H54 (cell line): ENCODE measurements around the gene TMCO4.
A peak's percentile ranks its signal among the peaks of the same experiment; 100 is the strongest.
"Not testable (repeated sequence)": the region's sequence is repeated elsewhere in the genome, so short reads cannot be mapped to it uniquely, and the experiment has no call there.

Experiments
- DNase-seq: peaks from one replicate; pipeline ENCODE4 v3.0.0; 2011; ENCODE audit warnings: low spot score, mixed read lengths; ENCODE audit not compliant: insufficient read length
- FAIRE-seq: peaks from 3 replicates; lab custom pipeline; 2011; peaks lifted over from hg19 to GRCh38; lab: Jason Lieb, UNC
- POLR2A ChIP-seq: IDR thresholded peaks from 2 replicates; pipeline ENCODE4 v1.6.1; 2011; ENCODE audit warnings: low read depth, mild to moderate bottlenecking, low read length

The TMCO4 gene

DNA sequence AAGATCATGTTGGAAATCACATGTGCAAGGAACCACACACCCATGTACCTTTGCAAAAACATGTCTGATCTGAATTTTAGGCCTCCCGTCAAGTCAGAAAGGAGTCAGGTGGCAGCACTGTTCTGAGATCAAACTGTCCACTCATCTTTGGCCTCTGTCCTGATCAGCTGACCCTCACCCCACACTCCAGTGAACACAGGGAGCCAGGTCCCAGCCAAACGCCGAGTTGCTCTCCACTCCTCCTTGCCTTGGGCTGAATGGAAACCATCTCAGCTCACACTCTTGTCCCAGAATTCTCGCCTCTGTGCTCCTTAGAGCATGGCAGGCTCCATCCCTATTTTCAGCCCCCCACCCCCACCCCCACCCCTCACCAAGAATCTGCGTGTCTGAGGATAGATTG is 20.0 kb upstream of the TMCO4 start:
- no peak for TF ChIP-seq POLR2A
- FAIRE-seq, result no peak
- no peak for DNase-seq

DNA sequence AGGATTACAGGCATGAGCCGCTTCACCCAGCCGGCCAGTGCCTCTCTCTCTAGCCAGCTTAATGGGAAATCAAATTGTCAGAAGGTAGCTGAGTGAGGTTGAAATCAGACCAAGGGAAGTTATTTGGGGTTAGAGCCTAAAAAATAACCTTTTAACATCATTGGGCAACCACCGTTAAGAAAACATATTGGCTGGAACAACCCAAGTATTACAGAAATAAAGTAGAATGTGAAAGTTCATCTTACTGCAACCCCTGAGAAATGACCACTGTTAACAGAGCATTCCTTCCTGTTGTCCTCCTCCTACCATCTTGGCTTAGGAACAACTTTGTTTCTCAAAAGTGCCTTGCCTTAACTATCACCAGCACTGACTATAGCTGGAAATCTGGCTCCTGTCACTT is 18.6 kb upstream of the TMCO4 start:
- FAIRE-seq, result no peak
- TF ChIP-seq POLR2A, result no peak

DNA sequence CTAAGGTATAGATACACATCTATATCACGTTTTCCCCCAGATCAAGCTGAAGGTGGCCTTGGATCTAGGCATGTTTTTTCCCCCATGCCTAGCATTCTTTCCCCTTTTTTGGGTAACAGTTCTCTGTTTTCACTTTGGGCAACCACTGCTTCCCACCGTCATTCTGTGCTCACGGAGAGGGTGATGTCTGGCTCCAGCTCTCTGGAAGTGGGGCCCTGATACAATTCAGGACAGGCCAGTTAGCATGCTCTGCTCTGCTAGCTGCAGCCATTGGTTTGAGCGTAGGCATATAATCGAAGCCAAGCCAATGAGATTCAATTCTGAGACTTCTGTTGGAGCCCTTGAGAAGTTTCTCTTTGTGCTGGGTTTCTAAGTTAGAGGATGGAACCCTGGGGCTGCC is 17.4 kb upstream of the TMCO4 start:
- no peak for DNase-seq
- TF ChIP-seq POLR2A, result no peak
- FAIRE-seq, result no peak

More for the DNA sequence above, 18.6 kb upstream of the TMCO4 start:
- no peak for DNase-seq

DNA sequence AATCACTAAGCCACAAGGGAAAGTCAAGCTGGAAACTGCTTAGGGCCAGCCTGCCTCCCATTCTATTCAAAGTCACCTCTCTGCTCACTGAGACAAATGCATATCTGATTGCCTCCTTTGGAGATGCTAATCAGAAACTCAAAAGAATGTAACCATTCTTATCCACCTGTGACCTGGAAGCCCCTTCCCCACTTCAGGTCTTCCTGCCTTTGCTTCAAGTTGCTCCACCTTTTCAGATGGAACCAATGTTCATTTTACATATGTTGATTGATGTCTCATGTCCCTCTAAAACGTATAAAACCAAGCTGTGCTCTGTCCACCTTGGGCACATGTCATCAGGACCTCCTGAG is 17.0 kb upstream of the TMCO4 start:
- not testable (repeated sequence) for FAIRE-seq, DNase-seq

DNA sequence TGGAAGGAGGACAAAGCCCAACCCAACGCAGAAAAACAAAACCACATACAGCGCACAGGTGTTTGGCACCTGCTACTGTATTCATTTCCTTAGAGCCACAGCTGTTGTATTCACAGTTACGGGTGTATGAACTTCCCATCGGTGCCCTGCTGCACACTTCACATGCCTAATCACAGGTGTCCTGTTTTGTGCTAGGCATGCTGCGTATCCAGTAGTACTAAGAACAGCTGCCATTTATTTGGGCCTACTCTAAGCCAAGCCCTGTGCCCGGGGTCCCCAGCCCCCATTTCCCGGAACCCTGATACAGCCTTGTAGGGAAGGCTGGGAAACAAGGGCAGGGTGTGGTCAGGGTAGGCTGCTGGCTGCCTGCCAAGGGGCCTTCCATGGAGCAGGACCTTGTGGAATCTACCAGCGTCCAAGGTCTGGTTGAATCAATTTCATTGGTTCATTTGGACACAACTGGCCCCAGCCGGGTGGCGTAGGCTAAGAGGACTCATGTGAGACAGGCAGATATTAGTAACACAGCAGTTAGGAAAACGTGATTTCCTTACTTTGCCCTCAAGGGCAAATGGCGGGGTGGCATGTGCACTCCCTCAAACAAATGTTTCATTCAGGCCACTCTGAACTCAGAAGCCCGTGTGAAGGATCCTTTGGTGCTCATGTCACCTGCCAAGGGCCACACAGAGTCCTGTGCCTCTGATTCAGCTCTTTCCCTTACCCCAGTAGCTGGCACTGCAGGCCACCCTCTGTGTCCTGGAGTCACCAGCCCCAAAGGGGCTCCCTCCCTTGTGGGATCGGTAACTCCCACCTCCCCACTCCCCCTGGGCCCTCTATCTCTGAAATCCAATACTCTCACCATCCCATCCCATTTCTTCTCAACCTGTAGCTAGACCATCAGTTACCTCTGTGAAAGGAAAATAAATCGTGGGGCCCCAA is 16.4 kb upstream of the TMCO4 start:
- DNase-seq (no peak), FAIRE-seq (no peak)
- no peak for TF ChIP-seq POLR2A

DNA sequence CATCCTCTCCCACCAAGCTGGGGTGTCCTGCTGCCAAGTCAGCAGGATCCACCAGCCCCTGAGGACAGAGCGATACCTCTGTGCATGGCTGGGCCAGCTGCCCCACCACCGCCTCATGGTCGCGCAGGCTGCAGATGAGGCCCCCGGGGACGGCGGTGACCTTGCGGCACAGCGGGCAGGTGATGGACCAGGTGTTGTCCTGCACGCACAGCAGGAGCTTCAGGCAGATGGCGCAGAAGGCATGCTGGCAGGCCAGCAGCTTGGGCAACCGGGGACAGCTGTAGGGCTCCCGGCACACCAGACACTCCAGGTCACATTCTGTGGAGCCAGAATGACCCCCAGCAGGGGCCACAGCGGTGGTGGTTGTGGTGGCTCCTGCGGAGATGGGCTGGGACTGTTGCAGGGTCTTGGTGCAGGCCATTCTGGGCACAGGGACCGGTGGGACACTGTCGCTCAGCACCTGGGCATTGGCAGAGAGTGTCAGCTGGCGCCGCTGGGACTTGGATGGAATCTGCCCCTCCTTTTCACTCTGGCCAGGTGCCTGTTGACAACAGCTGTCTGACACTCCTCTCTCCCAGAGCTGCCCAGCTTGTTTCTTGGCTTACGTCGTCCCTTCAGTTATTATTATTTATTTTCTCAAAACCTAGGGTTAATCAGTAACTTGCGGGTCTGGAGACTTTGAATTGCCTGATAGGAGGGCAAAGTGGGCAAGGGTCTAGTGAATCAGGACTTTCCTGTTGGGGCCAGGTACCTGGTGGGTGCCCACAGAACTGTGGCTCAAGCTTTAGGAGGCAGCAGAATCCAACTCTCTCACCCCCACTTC is 15.2 kb upstream of the TMCO4 start, which contains the start of gene RNF186:
Gene RNF186, minus strand, starts transcription at position 603 of the 823 bp plus-strand sequence. Its CDS starts 182 bp downstream, at position 421.
- DNase-seq (no peak), FAIRE-seq (no peak)
- TF ChIP-seq POLR2A, result no peak

DNA sequence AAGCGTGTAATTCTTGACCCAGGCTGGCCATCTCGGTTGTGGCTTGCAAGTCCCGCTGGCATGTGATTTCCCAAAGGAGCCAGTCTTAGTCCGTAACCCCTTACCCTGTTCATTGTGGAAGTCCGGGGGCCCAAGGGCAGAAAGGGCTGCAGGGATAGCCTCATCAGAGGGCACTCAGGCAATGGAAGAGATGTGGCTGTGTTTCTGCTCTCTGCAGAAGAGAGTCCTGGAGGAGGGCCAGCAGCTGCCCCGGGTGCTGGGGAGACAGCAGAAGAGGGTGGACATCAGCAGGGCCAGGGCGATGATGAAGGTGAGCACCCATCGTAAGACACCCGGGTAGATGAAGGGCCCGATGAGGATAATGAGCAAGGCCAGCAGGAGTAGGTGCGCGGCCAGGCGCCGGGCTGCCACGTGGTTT is 14.5 kb upstream of the TMCO4 start:
- no peak for DNase-seq
- no peak for TF ChIP-seq POLR2A
- no peak for FAIRE-seq

DNA sequence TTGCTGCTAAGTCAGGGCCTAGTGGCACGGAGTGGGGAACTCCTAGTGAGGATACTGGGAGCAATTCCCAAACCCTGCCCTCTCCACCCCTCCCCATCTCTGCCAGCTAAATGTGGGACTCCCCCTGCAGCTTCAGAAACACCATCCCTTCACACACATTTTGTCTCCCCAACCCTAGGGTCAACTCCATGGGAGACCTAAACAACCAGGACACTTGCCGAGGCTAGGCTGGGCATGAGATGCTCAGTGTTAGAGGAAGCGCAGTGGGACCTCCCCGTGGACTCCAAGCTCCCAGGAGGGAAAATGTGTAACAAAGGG is 13.9 kb upstream of the TMCO4 start:
- no peak for FAIRE-seq
- DNase-seq, result no peak
- TF ChIP-seq POLR2A, result no peak

DNA sequence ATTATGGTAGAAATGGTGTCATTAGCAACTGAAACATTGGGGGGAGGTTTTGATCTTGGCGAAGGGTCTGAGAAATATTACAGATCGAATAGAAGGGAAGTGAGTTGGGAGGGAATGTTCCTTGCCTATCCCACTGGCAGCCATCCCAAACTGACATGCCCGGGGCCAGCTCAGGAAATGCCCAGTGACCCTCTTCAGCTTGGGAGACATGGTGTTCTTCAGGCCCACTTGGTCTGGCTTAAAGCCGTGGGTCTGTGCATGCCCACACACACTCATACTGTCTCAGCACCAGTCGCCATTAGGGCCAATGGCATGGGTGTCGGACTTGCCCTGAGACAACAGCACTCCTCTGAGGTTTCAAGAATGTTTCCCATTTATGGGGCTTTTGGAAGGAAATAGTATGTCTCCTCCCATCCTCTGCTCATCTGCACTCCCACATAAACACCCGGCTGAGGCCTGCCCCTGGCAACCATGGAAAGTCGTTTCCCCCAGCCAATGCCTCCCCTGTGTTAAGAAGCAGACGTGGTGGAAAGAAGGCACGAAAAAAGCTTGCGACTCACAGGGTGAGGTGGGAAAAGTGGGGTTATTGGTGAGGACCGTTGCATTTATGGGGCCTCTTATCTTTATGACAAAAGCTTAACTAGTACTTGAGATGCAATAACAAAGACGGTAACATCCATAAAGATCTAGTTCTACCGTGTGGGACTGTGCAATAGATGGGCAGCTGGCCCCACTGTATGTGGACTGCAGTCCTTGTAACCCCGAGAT is 13.3 kb upstream of the TMCO4 start:
- no peak for TF ChIP-seq POLR2A
- no peak for DNase-seq
- FAIRE-seq, result no peak

DNA sequence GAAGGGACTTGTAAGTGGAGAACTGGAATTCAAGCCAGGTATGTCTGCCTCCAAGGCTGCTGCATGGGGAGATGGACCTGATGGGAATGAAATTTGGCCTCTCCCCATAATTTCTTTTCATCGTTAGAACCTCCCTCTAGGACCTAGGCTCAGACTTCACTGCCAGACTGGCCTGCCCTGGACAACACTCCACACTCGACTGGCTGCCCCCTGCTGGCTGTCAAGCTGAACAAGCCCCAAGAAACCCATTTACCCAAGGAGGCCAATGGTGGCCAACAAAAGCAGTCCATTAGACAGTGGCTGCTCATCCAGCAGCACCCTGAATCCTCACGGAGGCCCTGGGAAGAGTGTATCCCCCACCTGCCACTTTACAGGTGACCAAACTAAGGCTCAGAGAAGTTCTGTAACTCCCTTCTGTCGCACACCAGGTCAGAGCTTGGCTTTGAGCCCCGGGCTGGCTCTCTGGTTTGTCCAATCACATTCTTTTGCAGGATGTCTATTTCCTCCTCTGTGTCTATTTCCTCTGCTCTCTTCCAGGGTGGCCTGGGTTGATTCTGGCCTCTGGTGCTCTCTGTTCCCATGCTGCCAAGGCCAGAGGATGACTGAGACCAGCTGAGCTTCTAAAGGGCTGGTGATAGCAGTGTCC is 11.6 kb upstream of the TMCO4 start:
- TF ChIP-seq POLR2A, result no peak
- DNase-seq (peak; percentile 34), FAIRE-seq (no peak)

DNA sequence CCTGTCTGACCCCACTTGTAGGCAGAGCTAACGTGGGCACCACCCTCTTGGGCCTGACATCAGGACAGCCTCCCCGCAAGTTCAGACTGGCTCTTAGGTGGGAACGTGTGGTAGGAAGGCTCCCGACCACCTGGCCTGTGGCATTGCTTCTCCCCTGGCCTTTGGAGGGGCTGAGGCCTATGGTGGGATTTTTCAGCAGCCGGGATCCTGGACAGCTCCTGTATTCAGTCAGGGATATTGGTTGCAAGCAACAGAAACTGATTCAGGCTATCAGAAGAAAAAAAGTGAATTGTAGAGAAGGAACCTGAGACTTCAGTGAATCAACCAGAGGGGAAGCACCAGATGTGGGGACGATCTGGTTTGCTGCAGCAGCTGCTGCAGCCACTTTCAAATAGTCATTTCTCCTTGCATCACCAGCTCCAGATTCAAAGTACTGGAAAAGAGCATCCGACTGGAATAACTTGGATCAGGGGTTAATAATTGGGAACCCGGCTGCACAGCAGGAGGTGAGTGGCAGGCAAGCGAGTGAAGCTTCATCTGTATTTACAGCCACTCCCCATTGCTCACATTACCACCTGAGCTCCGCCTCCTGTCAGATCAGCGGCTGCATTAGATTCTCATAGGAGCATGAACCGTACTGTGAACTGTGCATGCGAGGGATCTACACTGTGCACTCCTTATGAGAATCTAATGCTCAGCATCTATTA is 9.5 kb upstream of the TMCO4 start:
- FAIRE-seq, result no peak

DNA sequence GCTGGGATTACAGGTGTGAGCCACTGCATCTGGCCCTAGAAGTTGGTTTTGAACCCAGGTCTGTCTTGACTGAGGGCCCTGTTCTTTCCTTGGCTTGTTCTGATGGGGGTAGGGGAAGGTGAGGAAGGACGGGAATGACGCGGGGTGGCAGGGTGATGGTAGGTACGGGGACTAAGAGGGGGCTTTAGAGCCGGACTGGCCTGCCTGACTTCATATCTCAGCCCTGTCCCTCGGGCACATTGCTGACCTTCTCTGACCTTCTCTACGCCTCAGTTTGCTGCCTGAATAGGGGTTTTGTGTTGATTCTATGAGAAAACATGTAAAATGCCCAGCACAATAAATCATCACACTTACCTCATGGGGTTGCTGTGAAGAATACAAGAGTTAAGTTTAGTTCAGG is 8.6 kb upstream of the TMCO4 start:
- no peak for TF ChIP-seq POLR2A
- FAIRE-seq (no peak), DNase-seq (no peak)

More for the DNA sequence above, 9.5 kb upstream of the TMCO4 start:
- TF ChIP-seq POLR2A, result no peak
- DNase-seq, result no peak

DNA sequence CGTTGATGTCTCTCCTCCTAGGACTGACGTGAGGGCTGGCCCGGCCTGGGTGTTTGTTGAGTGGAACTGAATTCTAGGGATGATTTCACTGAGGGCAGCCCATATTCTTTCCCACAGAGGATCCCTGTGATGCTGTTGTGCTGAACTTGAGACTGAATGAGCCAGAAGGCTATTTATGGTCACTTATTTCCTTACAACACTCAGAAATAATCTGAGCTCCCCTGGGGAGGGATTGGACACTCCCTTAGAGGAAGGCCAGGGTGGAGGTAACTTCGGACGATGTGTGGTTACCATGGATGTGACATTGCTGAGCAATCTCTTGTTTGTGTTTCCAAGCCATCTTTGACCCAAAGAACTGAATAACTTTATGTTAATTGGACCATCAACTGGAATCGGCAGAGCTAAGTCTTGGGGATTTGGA is 5.1 kb upstream of the TMCO4 start:
- no peak for FAIRE-seq

More for the DNA sequence above, 5.1 kb upstream of the TMCO4 start:
- no peak for DNase-seq
- no peak for TF ChIP-seq POLR2A
